HL-60/S4 treated with phorbol 12-myristate 13-acetate at 8.2 ng/mL for 4 days and 3 days (cell line): ENCODE results near the gene BIRC2.
"Not testable (repeated sequence)": the region's sequence is repeated elsewhere in the genome, so short reads cannot be mapped to it uniquely, and the experiment has no call there.

Experiments used
- in situ Hi-C: fragments of 300-500 bp; cut with MboI; formaldehyde crosslinking; loops from 2 replicates; pipeline ENCODE4 v1.15.0; 2022; ENCODE audit warnings: low sequenced_read_pairs

BIRC2 gene

DNA sequence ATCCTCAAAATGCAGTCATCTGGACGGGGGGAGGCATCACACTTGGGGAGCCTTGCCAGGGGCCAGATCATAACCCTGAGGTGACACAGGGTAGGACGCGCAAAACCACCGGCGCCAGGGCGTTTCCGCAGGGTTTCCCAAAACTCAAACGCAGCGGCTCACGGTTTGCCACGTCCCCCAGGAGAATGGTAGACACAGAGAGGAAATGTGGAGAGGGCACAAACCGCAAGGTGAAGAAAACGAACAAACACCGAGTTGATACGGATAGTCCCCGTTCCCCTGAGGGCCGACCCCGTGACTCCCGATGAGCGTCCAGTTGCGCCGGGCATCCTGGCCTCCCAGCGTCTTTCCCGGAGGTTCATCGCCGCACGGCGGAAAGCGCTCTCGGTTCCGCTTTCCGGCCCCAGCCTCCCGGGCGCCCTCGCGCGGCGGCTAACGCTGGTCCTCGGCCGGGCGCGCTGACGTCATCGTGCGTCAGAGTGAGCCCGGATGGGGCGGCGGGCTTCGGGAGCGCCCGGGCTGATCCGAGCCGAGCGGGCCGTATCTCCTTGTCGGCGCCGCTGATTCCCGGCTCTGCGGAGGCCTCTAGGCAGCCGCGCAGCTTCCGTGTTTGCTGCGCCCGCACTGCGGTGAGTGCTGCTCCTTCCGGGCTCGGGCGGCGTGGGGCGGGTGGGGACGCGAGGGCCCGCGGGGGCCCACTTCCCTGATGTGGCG lies at the start of gene BIRC2:
TSS of gene BIRC2 (plus strand) at position 467 of the 714 bp plus-strand sequence. CDS start 2,641 bp downstream, outside the sequence.
- in situ Hi-C loops = no loop called here

DNA sequence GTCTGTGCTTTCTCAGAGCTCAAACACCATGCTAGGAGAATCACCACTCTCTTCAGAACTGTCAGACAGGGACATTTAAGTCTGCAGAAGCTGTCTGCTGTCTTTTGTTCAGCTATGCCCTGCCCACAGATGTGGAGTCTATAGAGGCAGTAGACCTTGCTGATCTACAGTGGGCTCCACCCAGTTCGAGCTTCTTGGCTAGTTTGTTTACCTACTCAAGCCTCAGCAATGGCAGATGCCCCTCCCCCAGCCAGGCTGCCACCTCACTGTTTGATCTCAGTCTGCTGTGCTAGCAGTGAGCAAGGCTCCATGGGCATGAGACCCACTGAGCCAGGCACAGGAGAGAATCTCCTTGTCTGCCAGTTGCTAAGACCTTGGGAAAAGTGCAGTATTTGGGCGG lies 46.2 kb upstream of the BIRC2 start:
- in situ Hi-C loops = not testable (repeated sequence)

DNA sequence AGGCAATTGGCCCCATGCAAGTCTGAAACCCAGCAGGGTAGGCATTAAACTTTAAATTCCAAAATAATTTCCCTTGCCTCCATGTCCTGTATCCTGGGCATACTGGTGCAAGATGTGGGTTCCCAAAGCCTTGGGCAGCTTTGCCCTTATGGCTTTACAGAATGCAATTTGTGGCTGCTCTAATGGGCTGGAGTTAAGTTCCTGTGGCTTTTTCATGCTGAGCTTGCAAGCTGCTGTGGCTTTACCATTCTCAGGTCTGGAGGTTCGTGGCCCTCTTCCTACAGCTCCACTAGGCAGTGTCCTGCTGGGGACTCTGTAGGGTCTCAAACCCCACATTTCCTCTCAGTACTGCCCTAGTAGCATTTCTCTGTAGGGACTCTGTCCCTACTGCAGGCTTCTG lies 44.8 kb upstream of the BIRC2 start:
- in situ Hi-C loops = no loop called here

GRCh38 chr11:102304686-102305085 lies 42.3 kb upstream of the BIRC2 start:
- in situ Hi-C loops = no loop called here

DNA sequence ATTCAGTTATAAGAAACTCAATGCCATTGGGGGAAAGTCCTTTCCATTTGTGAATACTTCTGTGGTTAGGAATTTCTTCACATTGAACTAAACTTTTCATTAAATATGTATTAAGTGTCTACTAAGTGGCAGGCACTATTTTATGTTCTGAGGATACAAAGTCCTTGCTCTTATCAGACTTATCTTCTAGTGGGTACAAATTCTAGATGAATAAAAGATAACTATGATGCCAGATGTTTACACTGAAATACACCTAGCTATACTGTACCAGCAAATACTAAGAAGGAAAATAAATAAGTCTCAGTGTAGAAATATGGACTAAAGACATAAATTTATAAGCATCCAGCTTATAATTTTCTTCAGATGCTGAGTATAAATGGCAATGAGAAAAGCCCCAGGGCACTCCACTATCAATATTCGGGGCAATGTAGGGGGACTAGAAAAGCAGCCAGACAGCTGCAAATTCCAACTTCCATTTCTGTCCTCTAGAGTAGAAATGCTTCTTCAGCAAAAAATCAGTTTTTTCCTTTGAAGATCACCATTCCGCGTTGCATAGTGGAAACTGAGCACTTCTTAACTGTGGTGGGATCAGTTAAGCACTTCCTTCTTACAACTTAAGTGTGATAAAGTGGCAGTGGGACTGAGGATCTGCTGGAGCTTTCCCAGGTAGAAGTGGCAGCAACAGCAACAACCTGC lies 41.5 kb upstream of the BIRC2 start:
- in situ Hi-C loops = no loop called here

DNA sequence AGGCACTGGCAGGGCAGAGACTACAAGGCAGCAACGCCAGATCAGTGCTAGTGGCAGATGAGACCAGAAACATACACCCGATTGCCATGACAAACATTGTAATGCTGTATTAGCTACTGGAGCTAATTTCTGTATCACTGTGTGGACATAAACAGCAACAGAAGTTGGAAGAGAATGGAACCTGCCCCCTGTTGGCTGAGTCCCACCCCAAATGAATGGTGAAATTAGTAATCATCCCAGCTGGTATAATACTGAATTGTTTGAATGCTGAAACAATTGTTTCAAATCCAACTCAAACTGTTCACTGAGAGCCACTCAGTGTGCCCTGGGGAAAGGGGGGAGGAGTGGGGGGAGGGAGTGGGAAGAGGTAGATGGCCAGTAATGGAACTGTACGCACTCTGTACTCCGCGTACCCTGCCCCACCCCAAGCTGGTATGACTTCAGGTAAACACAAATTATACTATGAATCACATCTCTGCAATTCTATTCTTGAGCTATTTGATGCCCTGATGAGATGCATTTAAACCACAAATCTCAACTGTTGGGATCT lies 40.9 kb upstream of the BIRC2 start:
- in situ Hi-C loops = no loop called here

DNA sequence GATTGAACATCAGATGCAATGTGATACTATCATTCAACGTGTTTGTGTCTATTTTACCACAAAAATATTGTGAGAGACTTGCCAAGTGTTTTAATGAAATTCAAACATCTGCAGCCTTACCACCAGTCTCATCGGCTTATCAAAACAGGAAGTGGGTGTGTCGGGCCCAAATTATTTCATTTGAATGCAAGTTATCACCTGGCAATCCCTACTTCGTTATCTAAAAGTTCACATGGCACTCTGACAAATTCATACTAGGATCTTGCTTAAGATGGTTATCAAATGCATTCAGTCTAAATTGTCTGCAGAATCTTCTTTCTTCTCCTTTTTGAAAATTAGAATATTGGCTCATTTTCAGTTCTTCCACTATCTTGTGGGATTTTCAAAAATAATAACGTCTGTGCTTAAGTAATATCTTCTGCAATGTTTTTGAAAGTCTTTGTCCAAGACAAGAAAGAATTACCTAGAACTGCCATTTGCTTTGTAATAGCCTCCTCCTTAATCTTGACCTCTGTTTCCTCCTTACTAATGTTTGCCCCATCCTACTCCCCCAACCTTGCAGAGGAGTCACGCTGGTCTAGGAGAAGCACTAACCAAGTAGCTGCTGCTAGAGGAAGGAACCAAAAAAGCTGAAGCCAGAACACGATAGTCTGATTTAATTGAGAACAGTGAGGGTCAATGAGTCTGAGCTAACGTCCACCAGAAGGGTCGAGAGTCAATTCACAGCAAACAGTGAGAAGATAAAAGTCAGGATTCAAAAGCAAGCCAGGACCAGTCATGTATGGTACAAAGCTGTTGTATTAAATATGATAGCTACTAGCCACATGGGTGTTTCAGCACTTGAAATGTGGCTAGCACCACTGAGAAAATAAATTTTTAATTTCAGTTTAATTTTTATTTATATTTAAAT lies 39.9 kb upstream of the BIRC2 start:
- in situ Hi-C loops = no loop called here

- in situ Hi-C loops = no loop called here
These were observed 39.3 kb upstream of the BIRC2 start for GRCh38 chr11:102307727-102308038.

DNA sequence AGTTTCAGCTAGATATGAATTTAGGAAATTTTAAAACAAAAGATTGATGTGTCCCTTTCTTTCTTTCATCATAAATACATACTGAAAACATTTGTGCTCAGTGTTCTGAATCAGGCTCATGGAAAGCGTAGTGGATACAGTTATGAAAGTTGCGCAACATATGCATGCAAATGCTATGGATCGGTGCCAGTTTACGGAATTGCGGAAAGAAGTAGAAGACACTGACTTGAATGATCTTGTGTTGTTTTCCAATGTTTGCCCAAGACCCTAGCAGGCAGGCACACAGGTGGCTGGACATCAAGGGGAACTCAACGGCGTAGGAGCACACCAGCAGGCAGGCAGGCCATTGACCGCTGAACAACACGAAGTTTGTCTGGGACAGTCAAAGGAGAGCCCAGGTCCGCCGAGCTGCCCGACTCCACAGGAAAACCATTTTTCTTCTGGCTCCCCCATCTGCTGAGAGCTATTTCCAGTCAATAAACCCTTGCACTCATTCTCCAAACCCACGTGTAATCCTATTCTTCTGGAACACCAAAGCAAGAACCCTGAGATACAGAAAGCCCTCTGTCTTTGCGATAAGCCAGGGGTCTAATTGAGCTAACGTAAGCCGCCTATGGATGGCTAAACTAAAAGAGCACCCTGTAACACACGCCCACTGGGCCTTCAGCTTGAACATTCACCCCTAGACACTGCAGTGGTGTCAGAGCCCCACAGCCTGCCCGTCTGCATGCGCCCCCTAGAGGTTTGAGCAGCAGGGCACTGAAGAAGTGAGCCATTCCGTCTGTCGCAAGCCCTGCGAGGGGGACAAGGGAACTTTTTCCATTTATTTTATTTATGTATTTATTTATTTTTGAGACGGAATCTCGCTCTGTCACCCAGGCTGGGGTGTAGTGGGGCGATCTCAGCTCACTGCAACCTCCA lies 37.1 kb upstream of the BIRC2 start:
- in situ Hi-C loops = no loop called here

DNA sequence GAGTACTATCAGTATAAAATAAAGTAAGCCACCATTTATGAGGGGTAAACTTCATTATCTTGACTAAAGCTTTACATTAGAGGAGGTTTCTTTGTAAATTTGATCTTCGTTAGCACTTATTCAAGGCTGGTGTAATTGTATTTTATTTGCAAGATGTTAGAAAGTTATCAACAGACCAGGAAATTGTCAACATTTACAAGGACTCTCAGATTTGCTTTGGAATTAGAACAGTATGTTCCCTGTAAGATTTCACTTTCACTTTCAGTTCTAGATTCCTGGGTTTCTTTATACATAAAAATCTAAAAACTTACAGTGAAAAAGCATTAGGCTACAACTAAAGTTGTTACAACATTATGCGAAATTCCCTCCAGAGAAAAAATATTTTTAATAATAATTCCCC lies 34.3 kb upstream of the BIRC2 start:
- in situ Hi-C loops = no loop called here

DNA sequence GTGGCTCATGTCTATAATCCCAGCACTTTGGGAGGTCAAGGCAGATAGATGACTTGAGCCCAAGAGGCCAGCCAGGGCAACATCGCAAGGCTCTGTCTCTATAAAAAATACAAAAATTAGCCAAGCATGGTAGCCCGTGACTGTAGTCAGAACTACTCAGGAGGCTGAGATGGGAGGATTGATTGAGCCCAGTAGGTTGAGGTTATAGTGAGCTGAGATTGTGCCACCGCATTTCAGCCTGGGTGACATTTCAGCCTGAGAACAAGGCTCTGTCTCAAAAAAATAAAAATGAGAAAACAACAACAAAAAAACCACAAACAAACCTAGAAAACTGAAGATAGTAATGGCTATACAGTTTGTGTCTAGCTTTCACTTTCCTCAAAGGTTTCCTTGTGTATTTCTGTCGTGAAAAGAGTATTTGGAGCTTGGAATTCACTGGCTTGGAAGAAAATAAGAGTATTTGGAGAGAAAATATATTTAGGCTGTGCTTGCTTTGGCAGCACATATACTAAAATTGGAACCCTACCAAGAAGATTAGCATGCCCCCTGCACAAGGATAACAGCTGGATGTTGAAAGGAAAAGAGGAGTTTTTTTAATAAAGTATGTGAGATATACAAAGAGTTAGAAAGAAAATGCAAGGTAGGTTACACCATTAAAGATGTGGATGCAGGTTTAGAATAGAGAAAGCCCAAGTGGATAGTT lies 33.6 kb upstream of the BIRC2 start:
- in situ Hi-C loops = no loop called here

GRCh38 chr11:102314784-102315183 lies 32.2 kb upstream of the BIRC2 start:
- in situ Hi-C loops = no loop called here

- in situ Hi-C loops = no loop called here
These were observed 30.6 kb upstream of the BIRC2 start for GRCh38 chr11:102316346-102316904.

DNA sequence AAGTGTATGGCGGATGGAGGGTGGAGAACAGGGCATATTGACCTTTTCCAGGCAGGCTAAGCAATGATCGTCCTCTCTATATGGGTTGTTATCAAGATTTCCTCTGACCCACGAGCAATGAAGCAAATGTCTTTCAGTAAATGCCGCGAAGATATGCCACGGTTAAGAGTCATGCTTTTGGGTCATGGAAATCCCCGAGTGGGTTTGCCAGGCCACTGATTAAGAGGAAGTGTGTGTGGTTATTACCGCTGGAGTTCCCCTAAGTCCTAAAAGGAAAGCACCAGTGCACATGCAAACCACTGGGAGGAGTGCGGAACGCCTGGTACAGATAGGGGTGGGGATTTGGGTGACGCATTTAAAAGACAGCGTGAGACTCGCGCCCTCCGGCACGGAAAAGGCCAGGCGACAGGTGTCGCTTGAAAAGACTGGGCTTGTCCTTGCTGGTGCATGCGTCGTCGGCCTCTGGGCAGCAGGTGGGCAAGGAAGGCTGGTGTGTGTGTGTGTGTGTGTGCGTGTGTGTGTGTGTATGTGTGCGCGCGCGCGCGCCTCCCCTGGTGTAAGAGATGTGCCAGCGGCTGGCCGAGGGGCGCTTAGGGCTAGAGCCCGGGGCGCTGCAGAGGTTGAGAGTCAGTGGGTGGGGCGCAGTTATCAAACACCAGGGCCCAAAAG lies 29.8 kb upstream of the BIRC2 start, which contains the start of gene BIRC3:
TSS of gene BIRC3 (plus strand) at position 386 of the 669 bp plus-strand sequence. CDS start 7,026 bp downstream, outside the sequence.
- in situ Hi-C loops = no loop called here

DNA sequence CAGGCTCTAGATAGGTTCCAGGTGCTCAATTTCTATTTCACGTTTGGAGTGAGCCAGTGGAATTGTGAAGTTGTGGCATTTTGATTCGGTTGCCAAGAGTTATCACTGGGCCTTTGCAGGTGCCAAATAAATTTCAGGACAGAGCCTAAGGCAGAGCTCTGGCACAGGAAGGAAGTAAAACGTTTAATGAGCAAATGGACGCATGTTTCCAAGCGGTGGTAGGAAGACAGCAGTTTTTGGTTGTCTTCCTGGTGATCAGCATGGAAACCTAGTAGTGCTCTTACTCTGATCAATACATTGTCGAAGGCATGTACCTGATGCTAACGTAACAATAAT lies 29.3 kb upstream of the BIRC2 start:
- in situ Hi-C loops = no loop called here

DNA sequence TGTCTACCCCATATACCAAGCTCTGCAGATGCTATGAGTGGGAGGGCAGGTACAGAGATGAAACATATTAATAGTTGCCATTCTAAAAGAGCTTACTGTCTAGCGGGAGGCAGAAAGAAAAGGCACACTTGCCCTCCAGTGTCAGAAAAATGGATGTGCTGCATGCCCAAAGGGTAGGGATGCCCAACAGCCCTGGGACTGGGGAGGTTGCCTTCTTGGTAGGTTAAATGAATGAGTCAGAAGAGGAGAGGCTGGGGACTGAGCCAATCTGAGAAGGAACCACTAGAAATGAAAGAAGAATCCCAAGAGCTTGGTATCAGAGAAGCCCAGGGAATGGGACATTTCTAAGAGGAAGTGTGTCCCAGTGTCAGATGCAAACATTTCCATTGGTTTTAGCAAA lies 28.5 kb upstream of the BIRC2 start:
- in situ Hi-C loops = no loop called here

DNA sequence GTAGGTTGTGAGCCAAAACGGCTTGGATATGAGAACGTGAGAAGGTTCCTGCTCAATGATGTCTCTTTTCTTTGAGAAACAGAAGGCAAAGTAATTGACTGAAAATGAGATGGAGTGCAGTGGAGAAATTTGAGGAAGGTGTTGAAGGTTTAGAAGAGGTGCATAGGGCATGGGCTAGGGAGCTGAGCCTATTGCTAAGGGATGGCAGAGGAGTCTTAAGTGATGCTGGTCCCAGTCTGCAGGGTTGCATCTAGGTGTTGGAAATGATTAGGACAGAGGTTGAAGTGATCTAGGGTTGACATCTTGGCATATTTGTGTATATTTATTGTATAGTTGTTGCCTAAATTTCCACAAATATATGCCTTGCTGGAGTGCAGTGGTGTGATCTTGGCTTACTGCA lies 27.5 kb upstream of the BIRC2 start:
- in situ Hi-C loops = no loop called here

DNA sequence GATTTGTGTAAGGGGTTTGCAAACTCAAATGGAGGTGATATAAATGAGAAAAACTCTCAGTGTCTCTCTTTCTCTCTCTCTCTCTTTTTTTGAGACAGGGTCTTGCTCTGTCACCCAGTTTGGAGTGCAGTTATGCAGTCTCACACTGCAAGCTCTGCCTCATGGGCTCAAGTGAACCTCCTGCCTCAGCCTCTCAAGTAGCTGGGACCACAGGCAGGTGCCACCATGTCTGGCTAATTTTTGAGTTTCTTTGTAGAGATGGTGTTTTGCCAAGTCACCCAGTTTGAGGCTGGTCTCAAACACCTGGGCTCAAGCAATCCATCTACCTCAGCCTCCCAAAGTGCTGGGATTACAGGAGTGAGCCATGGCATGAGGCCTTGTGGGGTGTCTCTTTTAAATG lies 26.8 kb upstream of the BIRC2 start:
- in situ Hi-C loops = no loop called here

- in situ Hi-C loops = no loop called here
These were observed 26.3 kb upstream of the BIRC2 start for GRCh38 chr11:102320679-102321078.
